Body of pancreas (tissue), 4 donors: ENCODE results near the gene ANKRD23.

Experiments
- POLR2A ChIP-seq, 3 donors: fragments of 450-650 bp; IDR thresholded peaks; one replicate each; pipeline ENCODE4 v1.6.1; 2016; ENCODE audit warnings: antibody characterized with exemption in 3 of 3, mild to moderate bottlenecking in 2 of 3
- TF ChIP-seq, protein P1 (sequence below), 7 experiments: fragments of 450-650 bp in 4 of 7; fragments of 200-600 bp in 3 of 7; sonication (generic) in 3 of 7; IDR thresholded peaks; one replicate each; pipeline ENCODE4 v1.5.1; 2016 to 2019; ENCODE audit warnings: antibody characterized with exemption in 7 of 7

GRCh38 chr2:96848264-96848663 lies 4.4 kb upstream of the ANKRD23 start:
- TF ChIP-seq, protein P1, sequence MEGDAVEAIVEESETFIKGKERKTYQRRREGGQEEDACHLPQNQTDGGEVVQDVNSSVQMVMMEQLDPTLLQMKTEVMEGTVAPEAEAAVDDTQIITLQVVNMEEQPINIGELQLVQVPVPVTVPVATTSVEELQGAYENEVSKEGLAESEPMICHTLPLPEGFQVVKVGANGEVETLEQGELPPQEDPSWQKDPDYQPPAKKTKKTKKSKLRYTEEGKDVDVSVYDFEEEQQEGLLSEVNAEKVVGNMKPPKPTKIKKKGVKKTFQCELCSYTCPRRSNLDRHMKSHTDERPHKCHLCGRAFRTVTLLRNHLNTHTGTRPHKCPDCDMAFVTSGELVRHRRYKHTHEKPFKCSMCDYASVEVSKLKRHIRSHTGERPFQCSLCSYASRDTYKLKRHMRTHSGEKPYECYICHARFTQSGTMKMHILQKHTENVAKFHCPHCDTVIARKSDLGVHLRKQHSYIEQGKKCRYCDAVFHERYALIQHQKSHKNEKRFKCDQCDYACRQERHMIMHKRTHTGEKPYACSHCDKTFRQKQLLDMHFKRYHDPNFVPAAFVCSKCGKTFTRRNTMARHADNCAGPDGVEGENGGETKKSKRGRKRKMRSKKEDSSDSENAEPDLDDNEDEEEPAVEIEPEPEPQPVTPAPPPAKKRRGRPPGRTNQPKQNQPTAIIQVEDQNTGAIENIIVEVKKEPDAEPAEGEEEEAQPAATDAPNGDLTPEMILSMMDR (IDR thresholded peaks at IDR 0.05), result no peak
- TF ChIP-seq POLR2A (IDR thresholded peaks at IDR 0.05), result no peak
